Esophagus squamous epithelium (tissue), 5 donors: ENCODE measurements around the gene RARRES2. TPM values are rescaled to one million over a fixed set of nuclear protein-coding genes. Genes with fewer than 3 reads are reported as not detected.

Experiments used
- DNase-seq: peaks from one replicate; lab custom pipeline; 2025; lab: John Stamatoyannopoulos, UW
- H3K27ac ChIP-seq, 4 donors: fragments of 200-600 bp; sonication (generic); one replicate each; pipeline ENCODE4 v1.5.1; 2016 to 2019; ENCODE audit warnings: mild to moderate bottlenecking in 1 of 4
- H3K27me3 ChIP-seq, 4 donors: fragments of 200-600 bp; sonication (generic); 1 replicate in 3 of 4; 2 replicates in 1 of 4; pipeline versions ENCODE4 v1.5.1 to v1.6.0; 2017 to 2021; ENCODE audit warnings: antibody characterized with exemption in 1 of 4
- H3K36me3 ChIP-seq, 3 donors: fragments of 200-600 bp; sonication (generic); one replicate each; pipeline ENCODE4 v1.5.1; 2016 to 2019
- H3K4me1 ChIP-seq, 3 donors: fragments of 200-600 bp; sonication (generic); one replicate each; pipeline ENCODE4 v1.5.1; 2017 to 2019
- H3K4me3 ChIP-seq, 4 donors: fragments of 200-600 bp; sonication (generic); 1 replicate in 3 of 4; 2 replicates in 1 of 4; pipeline ENCODE4 v1.5.1; 2016 to 2019; ENCODE audit warnings: mild to moderate bottlenecking in 2 of 4, moderate library complexity in 1 of 4
- H3K9me3 ChIP-seq, 3 donors: fragments of 200-600 bp; sonication (generic); one replicate each; pipeline ENCODE4 v1.5.1; 2016 to 2019
- CTCF ChIP-seq, 6 experiments: fragments of 450-650 bp in 4 of 6; fragments of 200-600 bp in 2 of 6; sonication (generic) in 2 of 6; IDR thresholded peaks; one replicate each; pipeline ENCODE4 v1.5.1; 2016 to 2019; ENCODE audit warnings: antibody characterized with exemption in 6 of 6, mild to moderate bottlenecking in 4 of 6, moderate library complexity in 4 of 6
- POLR2A ChIP-seq, 4 donors: fragments of 450-650 bp; IDR thresholded peaks; one replicate each; pipeline ENCODE4 v1.6.1; 2017; ENCODE audit warnings: antibody characterized with exemption in 4 of 4, mild to moderate bottlenecking in 4 of 4, moderate library complexity in 3 of 4
- WGBS, 2 donors: methylation state at CpG; one replicate each; pipeline ENCODE4 v1.1.5; 2018; 5-methylcytosine and 5-hydroxymethylcytosine counted together
- intact Hi-C: fragments of 100-400 bp; cut with DNase I; formaldehyde crosslinking; loops from one replicate; pipeline ENCODE4 v1.15.0; 2022
- total RNA-seq, 4 donors: library from RNA; depleted of rRNA; stranded (reverse); fragments of >200 nt; gene quantifications; one replicate each; pipeline ENCODE4 v1.1.0, GENCODE V29; 2016
- donor health status: DM: yes; HTN: yes; CAD: no.

RARRES2 gene
- total RNA-seq, 4 donors from 2014 or later: 1.1 to 111 (median 14.9) TPM

DNA sequence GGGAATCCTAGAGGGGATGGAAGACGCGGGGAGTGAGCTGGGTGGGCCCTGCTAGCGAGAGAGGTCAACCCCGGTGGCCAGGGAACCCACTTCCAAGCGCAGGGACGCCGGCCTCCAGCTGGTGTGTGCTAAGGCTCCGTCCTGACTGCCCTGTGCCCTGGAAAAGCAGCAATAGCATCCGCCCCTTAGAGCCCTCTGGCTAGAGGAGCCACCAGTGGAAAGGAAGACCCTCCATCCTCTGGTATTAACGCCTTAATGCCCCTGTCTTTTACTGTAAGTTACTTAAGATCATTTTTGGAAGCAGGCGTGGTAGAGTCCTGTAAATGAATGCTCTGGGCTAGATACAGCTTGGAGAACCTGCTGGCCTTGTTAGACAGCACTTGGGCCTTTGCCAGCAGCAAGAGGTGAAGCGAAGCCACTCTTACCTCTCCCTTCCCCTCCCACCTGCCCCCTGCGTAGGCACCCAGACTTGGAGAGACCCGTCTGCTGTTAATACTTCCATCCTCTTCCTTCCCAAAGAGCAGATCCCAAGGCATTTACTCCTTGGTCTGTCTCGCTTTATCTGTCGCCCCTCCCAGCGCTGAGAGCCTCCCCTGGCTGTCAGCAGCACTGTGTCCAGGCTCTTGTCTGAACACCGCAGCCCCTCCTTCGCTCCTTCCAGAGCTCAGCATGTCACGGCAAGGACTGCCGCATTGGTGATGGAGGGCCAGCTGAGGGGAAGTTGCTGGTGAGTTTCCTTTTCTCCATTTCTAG is 31.8 kb upstream of the RARRES2 start:
- DNase-seq: no peak
- H3K27me3 ChIP-seq: no peaks in the 10 kb centered on the region
- peaks cover 14 to 43% (median 18%) of the 10 kb centered on the region in 3 donors for H3K36me3 ChIP-seq
- H3K9me3 ChIP-seq: no peaks in the 10 kb centered on the region
- intact Hi-C loops: no loop called here
- H3K4me3 ChIP-seq: peak overlapping the region in 3 of 4 donors; percentile 4 to 35 (median 9)
- H3K4me1 ChIP-seq: peaks cover 42 to 80% (median 45%) of the 10 kb centered on the region in 3 donors
- WGBS, 2 donors: 47 to 51% methylated on average over 16 to 18 of the region's 21 CpGs
- no peak for TF ChIP-seq CTCF (IDR thresholded peaks at IDR 0.05)
- no peak for TF ChIP-seq POLR2A (IDR thresholded peaks at IDR 0.05)
- peak overlapping the region; percentile 62 to 74 (median 70) for H3K27ac ChIP-seq

GRCh38 chr7:150372271-150373048 is 31.0 kb upstream of the RARRES2 start:
- no peak for DNase-seq
- H3K27me3 ChIP-seq: no peaks in the 10 kb centered on the region
- H3K9me3 ChIP-seq: no peaks in the 10 kb centered on the region
- intact Hi-C loops: no loop called here
- peak overlapping the region in 2 of 4 donors; percentile 9 to 35 for H3K4me3 ChIP-seq
- WGBS, 2 donors: 87 to 90% methylated on average over 14 to 33 of the region's 79 CpGs
- TF ChIP-seq CTCF (IDR thresholded peaks at IDR 0.05) (no peak), POLR2A (IDR thresholded peaks at IDR 0.05) (no peak)
- peak overlapping the region; percentile 62 to 74 (median 70) for H3K27ac ChIP-seq
- peaks cover 14 to 43% (median 18%) of the 10 kb centered on the region in 3 donors for H3K36me3 ChIP-seq
- peaks cover 40 to 80% (median 42%) of the 10 kb centered on the region in 3 donors for H3K4me1 ChIP-seq

- no peaks in the 10 kb centered on the region for H3K9me3 ChIP-seq
- peaks cover 40 to 76% (median 42%) of the 10 kb centered on the region in 3 donors for H3K4me1 ChIP-seq
Observed at GRCh38 chr7:150371996-150372270, 30.5 kb upstream of the RARRES2 start.

GRCh38 chr7:150371131-150371995 is 29.9 kb upstream of the RARRES2 start:
- H3K4me3 ChIP-seq: no peak overlapping the region
- H3K27ac ChIP-seq: peak overlapping the region in 3 of 4 donors; percentile 11 to 98 (median 13)
- no peaks in the 10 kb centered on the region for H3K27me3 ChIP-seq
- TF ChIP-seq POLR2A (IDR thresholded peaks at IDR 0.05) (no peak), CTCF (IDR thresholded peaks at IDR 0.05) (no peak)
- no peaks in the 10 kb centered on the region for H3K9me3 ChIP-seq
- 72 to 89% methylated on average over 4 to 13 of the region's 48 CpGs for WGBS, 2 donors
- H3K4me1 ChIP-seq: peaks cover 40 to 71% (median 42%) of the 10 kb centered on the region in 3 donors
- DNase-seq: no peak
- intact Hi-C loops: no loop called here
- H3K36me3 ChIP-seq: peaks cover 14 to 43% (median 18%) of the 10 kb centered on the region in 3 donors

More at GRCh38 chr7:150371996-150372270, 30.5 kb upstream of the RARRES2 start:
- Histone ChIP-seq H3K4me3 (no peak overlapping the region), H3K27ac (no peak overlapping the region), H3K27me3 (no peaks in the 10 kb centered on the region), H3K36me3 (peaks cover 14 to 43% (median 18%) of the 10 kb centered on the region in 3 donors)
- no peak for DNase-seq
- 95% methylated on average over 12 of the region's 30 CpGs; no CpG with 5 or more reads in 1 of the 2 donors for WGBS, 2 donors
- TF ChIP-seq POLR2A (IDR thresholded peaks at IDR 0.05) (no peak), CTCF (IDR thresholded peaks at IDR 0.05) (no peak)
- intact Hi-C loops: no loop called here
